B cell (primary cell): Measurements from ENCODE around the gene SYNE2.

Source experiments
- EZH2 ChIP-seq: IDR thresholded peaks from 2 replicates; pipeline ENCODE4 v1.6.1; 2012; ENCODE audit warnings: borderline replicate concordance, low read depth, mild to moderate bottlenecking, moderate library complexity, low read length; ENCODE audit not compliant: insufficient read depth, poor library complexity, severe bottlenecking
- TF ChIP-seq, protein P1 (sequence below): fragments of 200-600 bp; IDR thresholded peaks from one replicate; pipeline ENCODE4 v1.8.0; 2022; ENCODE audit warnings: antibody characterized with exemption, mild to moderate bottlenecking

DNA sequence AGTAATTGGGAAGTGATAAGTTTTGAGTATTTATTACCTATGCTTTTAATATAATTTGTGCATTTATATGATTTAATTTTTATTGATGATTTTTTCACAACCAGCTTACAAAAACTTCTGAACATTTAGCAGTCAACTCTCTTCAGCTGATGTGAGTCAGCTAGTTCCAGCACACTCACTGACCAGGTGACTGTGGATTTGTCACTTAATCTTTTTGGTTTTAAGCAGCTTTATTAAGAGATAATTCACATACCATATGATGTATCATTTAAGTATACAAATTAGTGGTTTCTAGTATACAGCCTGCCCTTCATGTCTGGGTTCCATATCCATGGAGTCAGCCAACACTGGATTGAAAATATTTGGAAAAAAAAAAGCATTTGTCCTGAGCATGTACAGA lies 103.5 kb downstream of the SYNE2 start:
- TF ChIP-seq, protein P1, sequence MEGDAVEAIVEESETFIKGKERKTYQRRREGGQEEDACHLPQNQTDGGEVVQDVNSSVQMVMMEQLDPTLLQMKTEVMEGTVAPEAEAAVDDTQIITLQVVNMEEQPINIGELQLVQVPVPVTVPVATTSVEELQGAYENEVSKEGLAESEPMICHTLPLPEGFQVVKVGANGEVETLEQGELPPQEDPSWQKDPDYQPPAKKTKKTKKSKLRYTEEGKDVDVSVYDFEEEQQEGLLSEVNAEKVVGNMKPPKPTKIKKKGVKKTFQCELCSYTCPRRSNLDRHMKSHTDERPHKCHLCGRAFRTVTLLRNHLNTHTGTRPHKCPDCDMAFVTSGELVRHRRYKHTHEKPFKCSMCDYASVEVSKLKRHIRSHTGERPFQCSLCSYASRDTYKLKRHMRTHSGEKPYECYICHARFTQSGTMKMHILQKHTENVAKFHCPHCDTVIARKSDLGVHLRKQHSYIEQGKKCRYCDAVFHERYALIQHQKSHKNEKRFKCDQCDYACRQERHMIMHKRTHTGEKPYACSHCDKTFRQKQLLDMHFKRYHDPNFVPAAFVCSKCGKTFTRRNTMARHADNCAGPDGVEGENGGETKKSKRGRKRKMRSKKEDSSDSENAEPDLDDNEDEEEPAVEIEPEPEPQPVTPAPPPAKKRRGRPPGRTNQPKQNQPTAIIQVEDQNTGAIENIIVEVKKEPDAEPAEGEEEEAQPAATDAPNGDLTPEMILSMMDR: no peak
- no peak for TF ChIP-seq EZH2
